ENCODE data around the gene PABPN1L.

PABPN1L gene

GRCh38 chr16:88822281-88823040, 44.0 kb downstream of the PABPN1L start:
- no peak overlapping the region for H3K4me3 ChIP-seq (ENCODE audit: low read depth, low read length)
- TF ChIP-seq CTCF (IDR thresholded peaks at IDR 0.05; ENCODE audit: insufficient read depth, low read depth, low read length, missing control alignments): no peak
- no peak for DNase-seq (ENCODE audit: low read depth)

GRCh38 chr16:88821168-88821850, 45.2 kb downstream of the PABPN1L start:
- TF ChIP-seq CTCF (IDR thresholded peaks at IDR 0.05; ENCODE audit: insufficient read depth, low read depth, low read length, missing control alignments): no peak
- DNase-seq (ENCODE audit: low read depth): no peak
- H3K4me3 ChIP-seq (ENCODE audit: low read depth, low read length): no peak overlapping the region

- no peak for TF ChIP-seq CTCF (IDR thresholded peaks at IDR 0.05; ENCODE audit: insufficient read depth, low read depth, low read length, missing control alignments)
- no peak overlapping the region for H3K4me3 ChIP-seq (ENCODE audit: low read depth, low read length)
- no peak for DNase-seq (ENCODE audit: low read depth)
These were observed 46.0 kb downstream of the PABPN1L start for GRCh38 chr16:88820385-88821025.

GRCh38 chr16:88819126-88819525, 47.3 kb downstream of the PABPN1L start:
- DNase-seq (ENCODE audit: low read depth): no peak
- no peak overlapping the region for H3K4me3 ChIP-seq (ENCODE audit: low read depth, low read length)
- TF ChIP-seq CTCF (IDR thresholded peaks at IDR 0.05; ENCODE audit: insufficient read depth, low read depth, low read length, missing control alignments): no peak

- DNase-seq (ENCODE audit: low read depth): no peak
- no peak for TF ChIP-seq CTCF (IDR thresholded peaks at IDR 0.05; ENCODE audit: insufficient read depth, low read depth, low read length, missing control alignments)
- no peak overlapping the region for H3K4me3 ChIP-seq (ENCODE audit: low read depth, low read length)
These were observed 47.9 kb downstream of the PABPN1L start for GRCh38 chr16:88818575-88818874.

- DNase-seq (ENCODE audit: low read depth): no peak
- TF ChIP-seq CTCF (IDR thresholded peaks at IDR 0.05; ENCODE audit: insufficient read depth, low read depth, low read length, missing control alignments): no peak
- no peak overlapping the region for H3K4me3 ChIP-seq (ENCODE audit: low read depth, low read length)
These were observed 48.5 kb downstream of the PABPN1L start for GRCh38 chr16:88817785-88818574.

Data from GM12865 (cell line).